T-helper 1 cell (primary cell): ENCODE data around the gene ZFHX3.

Experiments
- DNase-seq, 5 donors: peaks; one replicate each; pipeline ENCODE4 v3.0.0-alpha.2; 2012 to 2020

Gene ZFHX3

GRCh38 chr16:73056448-73056847, 8.5 kb upstream of the ZFHX3 start:
- no peak for DNase-seq

GRCh38 chr16:73054813-73055482, 7.0 kb upstream of the ZFHX3 start:
- no peak for DNase-seq

GRCh38 chr16:73054498-73054812, 6.5 kb upstream of the ZFHX3 start:
- DNase-seq = no peak

DNA sequence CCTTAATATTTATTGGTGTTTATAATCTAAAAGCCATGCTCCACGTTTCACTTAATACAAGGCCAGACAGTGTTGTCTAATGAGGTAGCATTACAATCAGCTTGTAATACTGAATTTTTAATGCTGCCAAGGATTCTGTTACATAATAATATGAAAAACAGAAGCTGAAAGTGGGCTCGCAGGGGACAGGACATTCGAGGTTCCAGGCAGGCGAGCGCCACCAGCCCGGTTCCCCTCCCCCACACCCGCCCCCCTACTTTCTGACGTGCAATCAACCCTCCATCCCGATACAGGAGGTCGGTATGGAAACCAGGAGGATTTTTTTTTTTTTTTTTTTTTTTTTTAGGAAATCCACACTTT, 6.2 kb upstream of the ZFHX3 start:
- no peak for DNase-seq

DNA sequence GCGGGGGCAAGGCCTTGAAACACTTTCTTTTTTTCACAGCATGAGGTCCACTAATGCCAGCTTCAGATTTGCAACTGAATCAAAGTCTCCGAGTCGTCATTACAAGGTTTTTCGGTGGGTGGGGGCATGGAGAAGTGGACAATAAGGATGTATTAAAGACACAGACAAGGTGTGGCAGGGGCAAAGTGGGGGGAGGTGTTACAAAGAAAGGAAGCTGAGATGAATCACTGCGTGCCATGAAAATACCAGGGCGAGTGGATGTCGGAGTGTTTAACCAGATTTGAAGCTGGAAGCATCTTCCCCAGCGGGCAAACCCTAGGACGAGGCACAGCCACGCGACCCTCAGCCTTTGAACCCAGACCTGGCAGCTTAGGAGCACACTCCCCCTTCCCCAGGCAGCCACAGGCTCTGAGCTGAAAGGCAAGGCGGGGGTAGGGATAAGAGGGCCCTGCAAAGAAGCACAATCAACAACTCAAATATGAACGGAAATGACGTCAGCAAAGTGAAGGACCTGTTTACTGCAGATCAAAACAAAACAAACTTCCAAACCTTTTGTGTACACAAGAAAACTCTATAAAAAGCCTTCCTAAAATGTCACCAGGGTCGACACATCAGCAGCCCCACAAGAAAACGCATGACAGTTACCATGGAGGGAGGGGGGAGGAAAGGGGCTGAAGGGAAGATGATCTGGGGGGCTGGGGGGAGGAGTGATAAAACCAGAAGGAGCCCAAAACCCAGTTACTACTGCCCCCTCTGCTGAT, 5.6 kb upstream of the ZFHX3 start:
- DNase-seq = no peak

DNA sequence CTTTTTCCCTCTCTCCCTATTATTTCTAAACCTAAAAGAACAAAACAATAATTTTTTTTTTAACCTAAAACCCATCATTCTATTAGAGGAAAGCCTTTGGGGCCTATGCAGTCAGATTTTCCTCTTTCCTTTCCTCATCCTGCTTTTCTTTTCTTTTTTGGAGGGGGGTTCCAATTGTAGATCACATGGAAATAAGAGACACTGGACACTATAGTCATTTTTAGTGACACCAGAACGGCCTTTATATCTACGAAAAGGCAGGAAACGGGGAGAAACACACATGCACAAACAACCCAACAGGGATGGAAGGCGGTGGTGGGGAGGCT, 5.1 kb upstream of the ZFHX3 start:
- no peak for DNase-seq

DNA sequence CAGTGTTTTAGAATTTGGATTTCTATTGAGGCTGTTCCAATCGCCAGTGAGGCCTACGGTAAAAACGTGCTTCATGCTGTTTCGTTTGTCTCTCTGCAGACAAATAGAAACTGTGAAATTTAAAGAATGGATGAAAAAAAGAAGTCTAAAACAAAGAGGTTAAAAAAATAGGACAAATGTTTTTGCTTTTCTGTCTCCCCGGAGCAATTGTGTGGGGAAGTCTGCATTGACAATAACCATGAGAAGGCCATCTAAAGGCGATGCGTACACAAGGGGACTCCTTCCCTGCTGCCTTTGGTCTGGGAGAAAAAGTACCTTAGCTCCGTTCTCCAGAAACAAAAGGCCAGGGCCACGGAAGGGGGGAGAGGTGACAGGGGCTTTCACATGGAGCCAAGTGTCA, 4.6 kb upstream of the ZFHX3 start:
- no peak for DNase-seq

DNA sequence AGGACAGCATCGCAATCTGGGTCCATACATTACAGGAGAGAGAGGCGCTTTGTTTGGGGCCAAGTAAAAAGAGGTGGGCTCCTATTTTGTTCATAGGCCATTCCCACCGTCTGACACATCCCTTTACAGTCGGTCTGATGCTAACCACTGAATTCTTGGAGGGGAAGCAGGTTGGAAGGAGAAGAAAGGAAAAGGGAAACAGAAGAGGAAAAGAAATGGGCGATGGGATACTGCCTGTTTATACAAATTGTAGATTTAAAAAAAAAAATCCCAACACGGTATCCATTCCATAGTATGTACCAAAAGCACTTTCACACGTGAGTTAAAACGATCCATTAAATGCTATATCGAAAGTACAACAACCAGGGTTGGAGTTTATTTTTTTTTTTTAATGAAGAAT, 4.0 kb upstream of the ZFHX3 start:
- DNase-seq = no peak

DNA sequence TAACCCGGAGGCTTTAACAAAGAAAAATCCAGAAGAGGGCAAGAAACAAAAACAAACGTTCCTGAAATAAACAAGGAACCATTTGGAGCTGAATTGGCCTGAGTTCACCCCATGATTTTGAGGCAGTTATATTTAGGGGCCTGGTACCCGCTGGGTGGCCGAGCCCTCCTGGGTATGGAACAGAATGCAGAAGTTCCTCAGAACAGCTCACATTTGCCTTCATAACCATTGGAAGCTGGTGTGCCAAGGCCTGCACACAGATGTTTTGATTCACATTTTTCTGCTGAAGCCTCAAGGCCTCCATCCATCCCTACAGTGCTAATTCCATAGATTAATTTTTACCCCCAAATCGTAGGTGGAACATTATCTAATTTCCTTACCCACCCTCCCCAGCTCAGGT, 3.3 kb upstream of the ZFHX3 start:
- DNase-seq = no peak

DNA sequence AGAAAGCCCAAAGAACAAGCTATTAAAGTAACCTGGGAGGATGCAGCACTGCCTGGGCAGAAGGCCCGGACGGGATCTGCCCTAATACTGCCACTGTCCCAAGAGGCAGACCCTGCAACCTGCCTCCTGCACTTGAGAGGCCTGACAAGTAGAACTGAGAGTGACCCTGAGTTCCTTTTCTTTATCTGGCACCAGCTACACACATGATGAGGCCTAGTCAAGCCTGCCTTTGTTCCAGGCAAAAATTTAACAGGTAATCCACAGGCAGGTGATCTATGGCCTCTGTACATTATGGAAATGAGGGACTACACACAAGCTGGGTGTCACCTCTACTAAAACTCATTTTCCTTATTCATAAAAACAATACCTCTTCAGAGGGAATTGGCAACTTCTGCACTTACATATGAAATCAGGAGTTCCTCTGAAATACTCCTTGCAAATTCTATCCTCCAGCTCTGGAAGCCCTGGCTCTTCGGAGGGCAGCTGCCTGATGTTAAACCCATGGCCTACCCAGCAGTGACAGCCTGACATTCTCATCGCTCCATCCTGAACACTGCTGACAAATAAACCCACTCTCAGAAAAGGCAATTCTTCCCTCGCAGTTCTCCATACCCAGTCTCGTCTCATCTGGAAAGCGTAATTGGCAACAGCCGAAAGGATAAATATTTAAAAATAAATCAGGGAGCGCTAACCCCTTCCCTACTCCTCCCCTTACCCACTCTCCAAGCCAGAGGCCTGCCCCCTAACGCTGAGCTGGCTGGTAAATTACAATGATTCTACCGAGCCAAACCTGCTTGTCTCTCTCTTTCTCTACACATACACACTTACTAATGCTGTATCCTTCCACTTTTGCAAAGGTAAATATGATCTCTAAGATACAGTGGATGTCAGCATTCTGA, 2.5 kb upstream of the ZFHX3 start:
- no peak for DNase-seq

DNA sequence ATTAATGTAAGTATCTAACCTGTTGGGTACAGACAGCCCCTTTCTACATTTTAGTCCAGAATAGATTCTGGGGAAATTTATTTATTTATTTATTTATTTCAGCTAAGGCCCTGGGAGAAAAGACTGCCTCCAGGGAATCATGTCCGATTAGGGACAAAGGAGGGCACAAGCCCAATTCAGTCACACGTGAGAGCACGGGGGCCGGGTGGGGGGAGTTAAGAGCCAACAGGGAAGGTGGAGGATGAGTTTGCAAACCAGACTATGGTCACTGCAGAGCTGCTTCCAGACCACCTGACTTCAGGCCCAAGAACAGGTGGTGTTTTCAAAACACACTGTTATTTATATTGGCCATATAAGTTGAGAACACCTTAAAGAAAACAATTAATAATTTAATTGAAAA, 1.6 kb upstream of the ZFHX3 start:
- no peak for DNase-seq

- DNase-seq = no peak
Observed at GRCh38 chr16:73049091-73049490, 1.2 kb upstream of the ZFHX3 start.

DNA sequence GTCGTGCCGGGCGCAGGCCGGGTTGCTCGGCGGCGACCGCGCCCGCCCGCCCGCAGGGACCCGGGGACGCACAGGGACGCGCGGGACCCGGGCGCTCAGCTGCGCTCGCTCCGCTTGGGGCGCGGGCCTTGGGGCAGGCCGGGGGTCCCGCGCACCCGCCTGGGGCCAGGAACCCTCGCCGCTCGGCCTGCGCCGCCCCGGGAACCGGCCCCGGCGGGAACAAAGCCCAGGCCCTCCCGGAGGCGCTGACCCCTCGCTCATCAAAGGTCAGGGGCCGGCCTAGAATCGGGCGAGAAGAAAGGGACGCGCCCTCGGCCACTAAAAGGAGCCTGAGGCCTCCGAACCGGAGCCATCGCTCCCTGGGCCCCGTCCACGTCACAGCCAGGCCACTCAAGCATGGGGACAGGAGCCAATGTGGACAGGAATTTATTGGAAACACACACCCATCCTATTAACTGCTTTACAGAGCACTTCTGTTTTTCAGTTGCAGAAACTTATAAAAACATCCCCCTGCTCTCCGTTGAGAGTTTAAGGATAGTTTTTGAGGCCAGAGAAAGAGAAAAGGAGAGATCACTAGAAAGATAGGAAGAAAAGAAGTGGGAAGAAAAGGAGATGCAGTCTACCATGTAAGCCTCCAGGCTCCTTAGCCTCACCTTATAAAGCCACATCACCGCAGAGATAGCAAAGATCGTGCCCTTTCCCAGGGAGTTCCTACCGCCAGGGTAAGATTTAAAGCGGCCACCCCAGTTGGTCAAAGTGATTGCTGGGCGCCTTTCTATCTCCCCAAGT, 558 bp upstream of the ZFHX3 start:
- no peak for DNase-seq

DNA sequence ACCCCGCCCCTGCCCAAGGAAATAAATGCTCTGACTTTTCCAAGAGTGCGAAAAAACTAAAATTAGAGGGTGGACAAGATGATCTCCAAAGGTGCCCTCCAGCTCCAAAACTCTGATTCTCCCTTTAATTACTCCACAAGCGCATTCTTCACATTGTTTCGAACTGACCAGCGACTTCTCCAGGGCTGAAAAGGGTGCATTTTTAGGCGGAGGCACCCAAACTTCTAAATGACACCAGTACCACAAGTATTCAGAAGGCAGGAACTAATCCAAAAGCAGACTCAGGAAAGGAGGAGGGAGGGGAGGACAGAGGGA, 750 bp downstream of the ZFHX3 start:
- no peak for DNase-seq

- DNase-seq = no peak
Observed at GRCh38 chr16:73046849-73047214, 1.1 kb downstream of the ZFHX3 start.

- DNase-seq = no peak
Observed at GRCh38 chr16:73046202-73046848, 1.6 kb downstream of the ZFHX3 start.

DNA sequence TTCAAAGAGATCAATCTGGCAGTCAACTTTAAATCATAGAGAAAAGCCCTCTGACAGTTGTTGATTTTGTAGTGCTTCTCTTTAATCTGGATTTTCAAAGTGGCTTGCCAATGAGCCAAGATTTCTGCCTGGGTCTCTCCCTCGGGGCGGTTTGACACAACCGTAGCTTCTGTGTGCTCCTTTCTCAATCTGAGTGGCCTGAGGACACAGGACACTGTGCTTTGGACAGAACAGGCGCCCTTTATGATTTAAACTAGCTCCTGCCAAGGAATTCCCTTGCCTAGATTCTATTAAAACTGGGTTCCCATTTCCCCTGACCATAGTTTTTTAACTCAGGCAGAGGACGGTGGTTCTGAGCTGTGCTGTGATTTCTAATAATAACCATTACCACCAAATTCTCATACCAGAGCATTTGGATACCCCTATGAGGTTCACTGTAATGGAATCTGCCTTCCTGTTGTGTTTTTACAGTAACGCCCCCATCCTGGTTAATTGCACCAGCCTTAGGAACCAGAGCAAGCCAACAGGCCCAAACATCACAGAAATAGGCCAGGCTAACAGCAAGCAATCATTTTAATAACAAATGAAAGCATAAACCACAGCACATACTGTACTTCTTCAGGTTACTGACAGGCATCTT, 4.0 kb downstream of the ZFHX3 start:
- no peak for DNase-seq

GRCh38 chr16:73042807-73043206, 5.1 kb downstream of the ZFHX3 start:
- no peak for DNase-seq

DNA sequence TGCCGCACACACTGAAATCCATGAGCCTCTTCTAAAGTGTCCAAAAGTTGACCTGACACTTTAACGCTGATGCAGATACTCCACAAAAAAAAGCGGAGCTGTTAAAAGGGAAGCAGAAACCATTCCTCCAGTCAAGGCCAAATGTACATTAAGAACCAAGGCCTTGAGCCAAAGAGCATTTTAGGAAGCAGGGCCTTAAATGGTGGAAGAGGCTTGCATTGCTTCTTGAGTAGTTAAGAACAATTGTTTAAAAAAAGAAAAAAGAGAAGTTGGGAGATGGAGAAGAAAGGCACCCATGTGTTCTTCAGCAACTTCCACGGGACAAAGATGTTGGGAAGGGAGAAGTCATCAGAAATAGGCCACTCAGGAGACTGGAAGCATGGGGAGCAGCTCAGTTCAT, 6.3 kb downstream of the ZFHX3 start:
- no peak for DNase-seq

- DNase-seq = no peak
Observed at GRCh38 chr16:73040735-73041402, 7.1 kb downstream of the ZFHX3 start.

DNA sequence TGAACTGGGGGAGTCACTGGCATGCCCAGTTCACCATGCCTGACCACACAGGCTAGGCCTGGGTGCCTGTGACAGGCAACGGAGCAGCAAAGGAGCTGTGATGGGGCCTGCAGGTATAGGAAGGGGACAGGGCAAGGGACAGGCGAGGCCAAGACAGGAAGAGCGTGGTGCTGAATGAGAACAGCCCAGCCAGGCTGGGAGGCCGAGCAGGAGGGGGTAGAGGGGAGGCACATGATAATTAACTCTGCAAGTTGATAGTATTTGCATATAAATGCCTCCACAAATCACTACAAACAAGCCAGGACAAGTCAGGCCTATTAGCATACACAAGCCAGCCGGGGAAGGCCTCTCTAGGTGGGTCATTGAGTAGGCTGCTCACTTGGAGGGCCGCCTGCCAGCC, 7.8 kb downstream of the ZFHX3 start:
- DNase-seq = no peak
